Omental fat pad (tissue), 4 donors: Measurements from ENCODE around the gene DHX34. TPM values are rescaled to one million over a fixed set of nuclear protein-coding genes. Genes with fewer than 3 reads are reported as not detected.
"Not testable (repeated sequence)": the region's sequence is repeated elsewhere in the genome, so short reads cannot be mapped to it uniquely, and the experiment has no call there.

Experiments used
- ATAC-seq: fragments of 150-250 bp; one replicate; pipeline ENCODE4 v1.9.1; 2016; ENCODE audit warnings: mild to moderate bottlenecking, moderate library complexity; ENCODE audit not compliant: low FRiP score
- DNase-seq: peaks from one replicate; pipeline ENCODE4 v3.0.0-alpha.2; 2019; ENCODE audit warnings: low spot score
- CTCF ChIP-seq, 3 donors: fragments of 450-650 bp; IDR thresholded peaks; one replicate each; pipeline ENCODE4 v1.5.1; 2016 to 2017; ENCODE audit warnings: antibody characterized with exemption in 3 of 3, mild to moderate bottlenecking in 3 of 3, moderate library complexity in 2 of 3
- total RNA-seq, 4 donors: library from RNA; depleted of rRNA; stranded (reverse); fragments of >200 nt; gene quantifications; one replicate each; pipeline ENCODE4 v1.1.0, GENCODE V29; 2016

DHX34 gene
- total RNA-seq, 4 donors from 2014 or later = 9.5 to 22.2 (median 14.7) TPM

- ATAC-seq (no peak), DNase-seq (no peak)
- TF ChIP-seq CTCF (IDR thresholded peaks at IDR 0.05) = no peak
These were observed 25.2 kb upstream of the DHX34 start for GRCh38 chr19:47323872-47324271.

- DNase-seq (no peak), ATAC-seq (no peak)
- no peak for TF ChIP-seq CTCF (IDR thresholded peaks at IDR 0.05)
These were observed 24.6 kb upstream of the DHX34 start for GRCh38 chr19:47324502-47324901.

GRCh38 chr19:47330466-47330869, 18.6 kb upstream of the DHX34 start:
- no peak for ATAC-seq
- no peak for TF ChIP-seq CTCF (IDR thresholded peaks at IDR 0.05)

GRCh38 chr19:47331490-47331889, 17.6 kb upstream of the DHX34 start:
- DNase-seq = no peak
- no peak for TF ChIP-seq CTCF (IDR thresholded peaks at IDR 0.05)
- ATAC-seq = no peak

More at GRCh38 chr19:47330466-47330869, 18.6 kb upstream of the DHX34 start:
- no peak for DNase-seq

- no peak for TF ChIP-seq CTCF (IDR thresholded peaks at IDR 0.05)
- DNase-seq = no peak
- ATAC-seq = no peak
These were observed 17.1 kb upstream of the DHX34 start, which contains the start of gene C5AR2 for GRCh38 chr19:47331931-47332547. TSS of gene C5AR2 (plus strand) at chr19:47332175. CDS start at chr19:47340800, 8,625 bp downstream.

GRCh38 chr19:47336765-47337718, 12.1 kb upstream of the DHX34 start:
- not testable (repeated sequence) for DNase-seq, ATAC-seq

GRCh38 chr19:47339196-47339880, 9.8 kb upstream of the DHX34 start:
- ATAC-seq = no peak
- no peak for TF ChIP-seq CTCF (IDR thresholded peaks at IDR 0.05)
- no peak for DNase-seq
